HuH-7 (cell line): ENCODE results near the gene CLDN4.
A peak's percentile ranks its signal among the peaks of the same experiment; 100 is the strongest.
"Not testable (repeated sequence)": the region's sequence is repeated elsewhere in the genome, so short reads cannot be mapped to it uniquely, and the experiment has no call there.

Experiments used
- DNase-seq: peaks from one replicate; pipeline ENCODE4 v3.0.0; 2011; ENCODE audit warnings: low spot score

The CLDN4 gene, protein sequence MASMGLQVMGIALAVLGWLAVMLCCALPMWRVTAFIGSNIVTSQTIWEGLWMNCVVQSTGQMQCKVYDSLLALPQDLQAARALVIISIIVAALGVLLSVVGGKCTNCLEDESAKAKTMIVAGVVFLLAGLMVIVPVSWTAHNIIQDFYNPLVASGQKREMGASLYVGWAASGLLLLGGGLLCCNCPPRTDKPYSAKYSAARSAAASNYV

DNA sequence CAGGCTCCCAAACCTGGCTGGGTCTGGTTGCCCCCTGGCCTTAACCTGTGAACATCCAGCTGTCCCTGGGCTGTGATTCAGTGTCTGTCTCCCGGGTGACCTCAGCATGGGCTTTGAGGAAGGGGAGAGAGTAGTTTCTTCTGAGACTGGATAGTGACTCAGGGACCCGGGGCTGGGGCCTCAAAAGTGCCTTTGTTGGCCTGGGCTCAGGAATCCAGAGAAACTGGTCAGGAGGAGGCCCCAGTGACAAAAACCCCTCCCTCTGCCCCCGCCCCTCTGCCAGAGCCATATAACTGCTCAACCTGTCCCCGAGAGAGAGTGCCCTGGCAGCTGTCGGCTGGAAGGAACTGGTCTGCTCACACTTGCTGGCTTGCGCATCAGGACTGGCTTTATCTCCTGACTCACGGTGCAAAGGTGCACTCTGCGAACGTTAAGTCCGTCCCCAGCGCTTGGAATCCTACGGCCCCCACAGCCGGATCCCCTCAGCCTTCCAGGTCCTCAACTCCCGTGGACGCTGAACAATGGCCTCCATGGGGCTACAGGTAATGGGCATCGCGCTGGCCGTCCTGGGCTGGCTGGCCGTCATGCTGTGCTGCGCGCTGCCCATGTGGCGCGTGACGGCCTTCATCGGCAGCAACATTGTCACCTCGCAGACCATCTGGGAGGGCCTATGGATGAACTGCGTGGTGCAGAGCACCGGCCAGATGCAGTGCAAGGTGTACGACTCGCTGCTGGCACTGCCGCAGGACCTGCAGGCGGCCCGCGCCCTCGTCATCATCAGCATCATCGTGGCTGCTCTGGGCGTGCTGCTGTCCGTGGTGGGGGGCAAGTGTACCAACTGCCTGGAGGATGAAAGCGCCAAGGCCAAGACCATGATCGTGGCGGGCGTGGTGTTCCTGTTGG is at the start of gene CLDN4:
CLDN4 (plus strand) TSS at position 316 of the 903 bp plus-strand sequence; CDS start at position 522, 206 bp downstream.
- DNase-seq = no peak

DNA sequence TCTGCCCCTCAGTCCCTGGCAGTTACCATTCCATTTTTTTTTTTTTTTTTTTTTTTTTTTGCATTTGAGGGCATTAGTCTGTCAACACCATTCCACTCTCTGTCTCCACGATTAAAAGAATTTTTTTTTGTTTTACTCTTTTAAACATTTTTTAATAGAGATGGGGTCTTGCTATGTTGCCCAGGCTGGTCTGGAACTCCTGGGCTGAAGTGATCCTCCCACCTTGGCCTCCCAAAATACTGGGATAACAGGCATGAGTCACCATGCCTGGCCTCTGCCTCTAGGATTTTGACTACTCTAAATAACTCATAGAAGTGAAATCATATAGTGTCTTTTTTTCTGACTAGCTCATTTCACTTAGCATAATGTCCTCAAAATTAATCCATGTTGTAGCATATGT is 44.2 kb upstream of the CLDN4 start:
- DNase-seq = no peak

DNA sequence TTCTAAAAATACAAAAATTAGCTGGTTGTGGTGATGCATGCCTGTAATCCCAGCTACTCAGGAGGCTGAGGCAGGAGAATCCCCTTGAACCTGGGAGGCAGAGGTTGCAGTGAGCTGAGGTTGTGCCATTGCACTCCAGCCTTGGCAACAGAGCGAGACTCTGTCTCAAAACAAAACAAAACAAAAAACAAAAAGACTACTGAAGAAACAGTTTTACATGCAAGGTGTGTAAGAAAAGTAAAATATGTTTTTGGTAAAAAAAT is 43.1 kb upstream of the CLDN4 start:
- not testable (repeated sequence) for DNase-seq

DNA sequence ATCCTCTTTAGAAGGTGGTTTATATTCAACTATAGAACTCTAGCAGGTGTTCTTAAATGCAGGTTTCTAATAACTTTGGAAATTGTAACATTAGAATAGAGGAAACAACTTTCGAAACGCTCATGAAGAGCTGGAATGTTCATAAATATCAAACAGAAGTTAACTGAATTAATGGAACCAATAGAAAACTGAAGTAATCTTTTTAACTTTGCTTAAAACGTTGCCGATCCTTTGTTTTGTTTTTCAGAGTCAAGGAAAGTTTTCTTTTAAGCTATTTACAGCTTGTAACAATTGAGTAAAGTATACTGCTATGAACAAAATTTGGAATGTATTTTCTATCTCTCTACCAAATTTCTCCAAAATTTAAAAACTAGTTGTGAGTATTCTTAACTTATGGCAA is 41.7 kb upstream of the CLDN4 start:
- no peak for DNase-seq

DNA sequence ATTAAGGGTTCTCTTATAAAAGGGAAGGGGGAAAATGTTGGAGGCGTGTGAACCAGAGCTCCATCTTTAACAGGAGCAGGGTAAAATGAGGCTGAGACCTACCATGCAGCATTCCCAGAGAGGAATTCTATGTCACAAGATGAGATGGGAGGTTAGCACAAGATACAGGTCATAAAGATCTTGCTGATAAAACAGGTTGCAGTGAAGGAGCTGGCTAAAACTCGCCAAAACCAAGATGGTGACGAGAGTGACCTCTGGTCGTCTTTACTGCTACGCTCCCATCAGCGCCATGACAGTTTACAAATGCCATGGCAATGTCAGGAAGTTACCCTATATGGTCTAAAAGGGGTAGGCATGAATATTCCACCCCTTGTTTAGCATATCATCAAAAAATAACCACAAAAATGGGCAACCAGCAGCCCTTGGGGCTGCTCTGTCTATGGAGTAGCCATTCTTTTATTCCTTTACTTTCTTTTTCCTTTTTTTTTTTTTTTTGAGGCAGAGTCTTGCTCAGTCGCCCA is 39.6 kb upstream of the CLDN4 start:
- not testable (repeated sequence) for DNase-seq

DNA sequence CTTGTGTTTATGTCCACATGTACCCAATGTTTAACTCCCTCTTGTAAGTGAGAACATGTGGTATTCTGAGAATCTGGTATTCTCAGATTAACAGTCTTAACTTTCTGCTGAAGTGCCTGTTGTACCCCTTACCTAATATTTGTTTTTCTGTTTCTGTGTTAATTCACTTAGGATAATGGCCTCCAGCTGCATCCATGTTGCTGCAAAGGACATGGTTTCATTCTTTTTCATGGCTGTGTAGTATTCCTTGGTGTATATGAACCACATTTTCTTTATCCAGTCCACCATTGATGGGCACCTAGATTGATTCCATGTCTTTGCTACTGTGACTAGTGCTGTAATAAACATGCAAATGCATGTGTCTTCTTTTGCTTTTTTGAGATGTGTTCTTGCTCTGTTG is 35.6 kb upstream of the CLDN4 start:
- not testable (repeated sequence) for DNase-seq

DNA sequence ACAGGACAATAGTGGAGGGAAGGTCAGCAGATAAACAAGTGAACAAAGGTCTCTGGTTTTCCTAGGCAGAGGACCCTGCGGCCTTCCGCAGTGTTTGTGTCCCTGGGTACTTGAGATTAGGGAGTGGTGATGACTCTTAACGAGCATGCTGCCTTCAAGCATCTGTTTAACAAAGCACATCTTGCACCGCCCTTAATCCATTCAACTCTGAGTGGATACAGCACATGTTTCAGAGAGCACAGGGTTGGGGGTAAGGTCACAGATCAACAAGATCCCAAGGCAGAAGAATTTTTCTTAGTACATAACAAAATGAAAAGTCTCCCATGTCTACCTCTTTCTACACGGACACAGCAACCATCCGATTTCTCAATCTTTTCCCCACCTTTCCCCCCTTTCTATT is 34.1 kb upstream of the CLDN4 start:
- DNase-seq = not testable (repeated sequence)

DNA sequence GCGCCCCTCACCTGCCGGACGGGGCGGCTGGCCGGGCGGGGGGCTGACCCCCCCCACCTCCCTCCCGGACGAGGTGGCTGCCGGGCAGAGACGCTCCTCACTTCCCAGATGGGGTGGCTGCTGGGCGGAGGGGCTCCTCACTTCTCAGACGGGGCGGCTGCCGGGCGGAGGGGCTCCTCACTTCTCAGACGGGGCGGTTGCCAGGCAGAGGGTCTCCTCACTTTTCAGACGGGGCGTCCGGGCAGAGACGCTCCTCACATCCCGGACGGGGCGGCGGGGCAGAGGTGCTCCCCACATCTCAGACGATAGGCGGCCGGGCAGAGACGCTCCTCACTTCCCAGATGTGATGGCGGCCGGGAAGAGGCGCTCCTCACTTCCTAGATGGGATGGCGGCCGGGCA is 33.6 kb upstream of the CLDN4 start:
- not testable (repeated sequence) for DNase-seq

DNA sequence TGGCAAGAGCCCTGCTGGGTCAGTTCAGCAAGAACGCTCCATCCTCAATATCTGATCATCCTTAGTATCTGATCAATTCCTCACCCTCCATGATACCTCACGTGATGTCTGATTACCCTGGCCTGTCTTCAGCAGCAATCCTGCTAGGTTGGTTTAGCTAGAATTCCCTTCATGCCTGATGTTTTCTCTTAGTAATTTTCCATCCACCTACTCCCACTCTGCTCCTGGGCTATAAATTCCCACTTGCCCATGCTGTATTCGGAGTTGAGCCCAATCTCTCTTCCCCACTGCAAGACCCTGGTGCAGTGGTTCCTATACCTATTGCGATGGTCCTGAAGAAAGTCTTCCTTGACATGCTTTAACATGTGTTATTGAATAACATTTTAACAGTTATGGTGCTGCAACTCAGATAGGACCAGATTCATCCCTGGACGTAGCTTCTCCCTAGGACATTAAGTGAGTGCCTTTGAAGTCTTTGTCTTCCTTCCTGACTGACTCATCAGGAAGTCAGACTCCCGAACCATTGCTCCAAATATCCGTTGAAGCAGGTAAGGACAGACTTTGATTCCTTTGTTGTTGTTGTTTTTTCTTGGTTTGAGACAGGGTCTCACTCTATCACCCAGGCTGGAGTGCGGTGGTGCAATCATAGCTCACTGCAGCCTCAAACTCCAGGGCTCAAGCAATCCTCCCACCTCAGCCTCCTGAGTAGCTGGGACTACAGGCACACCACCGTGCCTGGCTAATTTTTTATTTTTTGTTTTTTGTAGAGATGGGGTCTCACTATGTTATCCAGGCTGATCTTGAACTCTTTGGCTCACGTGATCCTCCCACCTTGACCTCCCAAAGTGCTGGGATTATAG is 31.3 kb upstream of the CLDN4 start:
- DNase-seq = no peak

DNA sequence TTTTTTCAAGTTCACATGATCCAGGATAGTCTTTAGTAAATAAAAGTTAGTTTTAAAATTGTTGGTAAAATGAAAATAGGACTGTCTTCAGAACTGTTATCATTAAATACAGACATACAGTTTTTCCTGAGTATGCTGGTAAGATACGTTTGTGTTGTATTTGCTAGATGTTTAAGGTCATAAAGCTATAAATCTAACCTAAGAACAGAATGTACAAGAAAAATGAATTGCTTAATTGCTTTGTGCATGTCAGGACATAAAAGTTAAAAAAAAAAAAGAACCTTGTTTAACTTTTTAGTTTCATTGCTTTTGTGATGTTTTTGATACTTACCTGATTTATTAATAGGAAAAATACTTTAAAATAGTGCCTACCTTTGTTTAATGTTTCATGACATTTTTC is 29.2 kb upstream of the CLDN4 start:
- no peak for DNase-seq

DNA sequence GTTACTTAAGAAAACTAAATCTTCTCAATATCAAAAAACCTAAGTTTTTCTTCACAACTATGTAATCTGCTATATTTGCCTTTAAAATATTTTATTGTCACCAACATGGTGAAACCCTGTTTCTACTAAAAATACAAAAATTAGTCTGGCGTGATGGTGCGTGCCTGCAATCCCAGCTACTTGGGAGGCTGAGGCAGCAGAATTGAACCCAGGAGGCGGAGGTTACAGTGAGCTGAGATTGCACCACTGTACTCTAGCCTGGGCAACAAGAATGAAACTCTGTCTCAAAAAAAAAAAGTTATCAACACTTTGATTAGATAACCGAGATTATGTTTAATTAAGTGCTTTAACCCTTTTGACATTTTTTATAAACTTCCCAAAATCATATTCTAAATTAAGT is 28.3 kb upstream of the CLDN4 start:
- no peak for DNase-seq

DNA sequence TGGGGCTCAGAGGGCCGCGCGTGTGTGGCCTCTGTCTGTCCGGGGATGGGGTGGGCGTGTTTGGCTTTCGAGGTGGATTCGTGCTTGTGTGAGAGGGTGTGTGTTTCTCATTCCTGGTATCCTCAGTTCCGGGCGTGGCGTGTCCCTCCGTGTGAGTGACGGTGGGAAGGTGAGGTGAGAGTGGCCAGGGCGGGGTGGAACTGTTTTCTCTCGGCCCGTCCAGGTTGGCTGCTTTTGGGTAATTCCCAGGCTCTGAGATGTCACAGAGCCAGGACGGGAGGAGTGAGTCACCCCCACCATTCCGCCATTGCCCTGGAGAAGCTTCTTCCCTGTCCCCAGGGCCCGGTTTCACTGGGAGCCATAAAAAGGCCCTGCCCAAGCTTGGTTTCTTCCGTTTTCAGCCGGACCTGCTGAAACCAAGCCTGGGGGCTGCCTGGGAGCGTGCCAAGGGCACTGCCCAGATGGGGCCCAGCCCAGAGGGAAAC is 21.3 kb upstream of the CLDN4 start:
- no peak for DNase-seq

DNA sequence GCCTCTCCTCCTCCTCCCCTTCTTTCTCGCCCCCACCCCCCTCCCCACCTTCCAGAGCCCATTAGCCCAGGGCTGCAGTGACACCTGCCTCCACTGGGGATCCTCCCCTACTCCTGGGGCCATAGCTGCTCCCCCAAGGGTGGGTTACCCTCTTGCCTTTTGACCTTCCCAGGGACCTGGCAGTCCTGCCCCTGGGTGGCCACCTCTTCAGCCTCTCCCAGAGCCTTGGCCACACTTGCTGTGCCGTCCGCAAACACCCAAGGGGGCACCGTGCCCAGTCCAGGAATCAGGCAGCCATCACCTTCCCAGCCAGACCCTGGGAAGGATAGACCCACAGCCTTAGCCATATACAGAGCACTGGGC is 19.8 kb upstream of the CLDN4 start:
- no peak for DNase-seq

DNA sequence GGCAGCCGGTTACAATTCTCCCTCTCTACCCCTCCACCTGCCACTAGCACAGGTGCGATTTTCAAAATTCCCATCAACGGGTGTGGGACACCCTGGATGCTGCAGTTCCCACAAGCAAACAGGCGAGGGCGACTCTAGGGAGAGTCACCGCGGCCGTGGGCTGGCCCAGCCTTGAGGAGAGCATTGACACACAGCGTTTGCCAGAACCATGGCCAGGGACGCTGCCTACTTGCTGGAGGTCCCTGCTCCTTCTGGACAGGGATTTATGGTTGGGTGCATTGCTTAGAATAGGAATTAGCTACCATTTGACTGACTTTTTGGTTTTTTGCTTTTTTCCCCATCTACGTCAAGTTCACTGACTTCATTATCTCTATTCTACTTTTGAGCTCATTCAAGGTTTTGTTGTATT is 19.0 kb upstream of the CLDN4 start:
- DNase-seq = peak; percentile 80

DNA sequence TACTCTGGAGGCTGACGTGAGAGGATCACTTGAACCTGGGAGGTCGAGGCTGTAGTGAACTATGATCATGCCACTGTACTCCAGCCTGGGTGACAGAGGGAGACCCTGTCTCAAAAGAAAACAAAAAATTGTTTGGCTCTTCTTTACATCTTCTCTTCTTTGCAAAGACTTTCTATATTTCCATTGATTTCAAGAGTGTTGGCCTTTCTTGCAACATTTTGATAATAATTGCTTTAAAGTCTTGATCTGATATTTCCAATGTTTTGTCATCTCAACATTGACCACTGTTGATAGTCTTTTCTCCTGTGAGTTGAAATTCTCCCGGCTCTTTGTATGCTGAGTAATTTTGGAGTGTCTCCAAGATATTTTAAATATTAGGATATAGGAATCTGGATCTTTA is 17.8 kb upstream of the CLDN4 start:
- no peak for DNase-seq

DNA sequence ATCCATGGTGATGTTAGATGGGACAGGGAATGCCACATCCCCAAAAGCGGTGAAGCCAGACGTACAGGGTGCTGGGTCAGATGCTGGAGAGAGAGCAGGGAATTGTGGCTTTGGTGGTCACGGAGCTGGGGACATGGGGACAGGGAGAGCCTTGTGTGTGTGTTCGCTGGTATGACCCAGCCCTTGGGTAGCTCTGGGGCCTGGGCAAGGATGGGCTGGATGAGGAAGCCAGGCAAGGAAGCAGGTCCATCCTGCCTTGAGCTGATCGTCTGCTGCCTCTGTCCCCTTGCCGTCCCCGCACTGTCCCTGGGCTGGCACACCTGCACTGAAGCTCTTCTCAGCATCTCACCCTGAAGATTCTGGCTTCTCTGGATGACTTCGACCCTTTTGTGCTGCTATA is 15.4 kb upstream of the CLDN4 start:
- no peak for DNase-seq

DNA sequence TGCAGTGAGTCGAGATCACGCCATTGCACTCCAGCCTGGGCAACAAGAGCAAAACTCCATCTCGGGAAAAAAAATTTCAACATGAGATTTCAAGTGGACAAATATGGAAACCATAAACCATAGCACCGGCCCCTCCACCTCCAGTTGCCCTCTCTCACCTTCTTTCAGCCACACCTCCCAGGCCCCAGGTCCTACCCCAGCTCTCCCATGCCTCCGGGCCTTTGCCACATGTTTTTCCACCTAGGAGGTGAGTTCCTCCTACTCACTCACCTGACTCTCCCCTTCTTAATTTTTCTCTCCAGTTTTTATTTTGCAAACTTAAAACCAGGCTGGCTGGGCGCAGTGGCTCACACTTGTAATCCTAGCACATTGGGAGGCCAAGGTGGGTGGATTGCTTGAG is 13.7 kb upstream of the CLDN4 start:
- no peak for DNase-seq

DNA sequence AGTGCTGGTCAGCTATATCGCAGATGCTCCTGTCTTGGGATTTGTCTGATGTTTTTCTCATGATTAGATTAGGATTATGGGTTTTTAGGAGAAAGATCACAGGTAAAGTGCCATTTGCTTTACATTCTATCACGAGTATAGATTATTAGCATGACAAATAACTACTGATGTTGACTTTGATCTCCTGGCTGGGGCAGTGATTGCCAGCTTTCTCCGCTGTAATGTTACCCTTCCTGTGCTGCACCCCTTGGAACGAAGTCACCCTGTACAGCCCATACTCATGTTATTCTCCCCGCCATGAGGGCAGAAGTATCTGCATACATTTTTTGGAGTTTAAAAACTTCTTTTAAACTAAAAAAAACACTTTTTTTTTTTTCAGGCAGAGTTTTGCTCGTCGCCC is 10.8 kb upstream of the CLDN4 start:
- DNase-seq = no peak

DNA sequence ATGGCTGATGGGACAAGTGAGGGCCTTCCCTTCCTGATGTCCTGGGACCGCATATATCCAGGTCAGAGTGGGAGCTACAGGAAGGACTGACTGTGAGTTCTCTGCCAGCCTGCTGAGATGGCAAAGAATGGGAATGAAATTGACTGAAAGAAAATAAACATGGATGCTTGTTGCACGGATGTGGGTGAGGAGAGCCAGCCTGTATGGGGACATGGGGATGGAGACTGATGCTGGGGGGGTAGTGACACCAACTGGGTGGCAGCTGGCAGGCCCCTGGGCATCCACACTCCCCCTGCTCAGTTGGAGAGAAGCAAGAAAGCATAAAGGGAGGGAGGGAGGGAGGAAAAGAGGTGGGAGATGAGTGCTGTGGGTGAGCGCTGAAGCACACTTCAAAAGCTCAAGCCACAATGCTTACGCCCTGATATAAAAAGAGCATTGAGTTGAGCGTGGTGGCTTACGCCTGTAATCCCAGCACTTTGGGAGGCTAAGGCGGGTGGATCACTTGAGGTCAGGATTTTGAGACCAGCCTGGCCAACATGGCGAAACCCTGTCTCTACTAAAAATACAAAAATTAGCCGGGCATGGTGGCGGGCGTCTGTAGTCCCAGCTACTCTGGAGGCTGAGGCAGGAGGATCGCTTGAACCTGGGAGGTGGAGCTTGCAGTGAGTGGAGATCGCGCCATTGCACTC is 9.1 kb upstream of the CLDN4 start:
- not testable (repeated sequence) for DNase-seq

DNA sequence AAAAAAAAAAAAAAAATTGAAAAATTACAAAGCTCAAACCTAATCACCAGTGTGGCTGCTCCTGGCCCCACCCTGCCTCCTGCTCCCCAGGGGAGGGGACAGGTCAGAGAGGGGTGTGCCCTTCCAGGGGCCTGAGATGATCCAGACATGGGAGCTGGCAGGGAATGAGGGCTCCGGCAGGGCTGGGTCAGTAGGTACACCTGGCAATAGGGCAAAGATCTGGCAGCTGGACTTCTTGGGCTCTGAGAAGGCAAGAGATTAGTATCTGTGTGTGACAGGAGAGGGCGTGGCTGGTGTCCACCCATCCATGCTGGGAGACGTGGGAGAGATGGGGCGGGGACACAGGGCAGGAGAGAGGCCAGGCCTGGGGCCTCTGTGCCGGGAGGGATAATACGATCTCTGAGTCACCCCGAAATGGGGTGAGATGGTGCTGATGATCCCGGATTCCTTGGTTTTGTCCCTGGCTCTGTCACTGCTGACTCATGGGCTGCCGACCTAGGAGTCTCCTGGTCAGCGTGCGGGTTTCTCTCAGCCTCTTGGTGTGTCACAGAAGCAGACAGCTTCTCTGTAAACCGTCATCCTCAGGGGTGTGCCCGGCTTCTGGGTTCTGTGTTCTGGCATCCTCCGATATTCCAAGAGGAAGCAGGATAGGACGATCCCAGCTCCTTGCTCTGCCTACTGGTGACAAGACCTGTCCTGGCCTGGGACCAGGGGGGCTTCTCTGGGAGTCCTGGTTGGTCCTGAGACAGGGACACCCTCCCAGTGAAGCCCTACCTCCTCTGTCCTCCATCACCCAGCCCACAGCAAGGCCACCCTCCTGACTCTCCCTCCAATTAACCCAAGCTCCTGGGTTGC is 8.2 kb upstream of the CLDN4 start:
- DNase-seq = no peak

DNA sequence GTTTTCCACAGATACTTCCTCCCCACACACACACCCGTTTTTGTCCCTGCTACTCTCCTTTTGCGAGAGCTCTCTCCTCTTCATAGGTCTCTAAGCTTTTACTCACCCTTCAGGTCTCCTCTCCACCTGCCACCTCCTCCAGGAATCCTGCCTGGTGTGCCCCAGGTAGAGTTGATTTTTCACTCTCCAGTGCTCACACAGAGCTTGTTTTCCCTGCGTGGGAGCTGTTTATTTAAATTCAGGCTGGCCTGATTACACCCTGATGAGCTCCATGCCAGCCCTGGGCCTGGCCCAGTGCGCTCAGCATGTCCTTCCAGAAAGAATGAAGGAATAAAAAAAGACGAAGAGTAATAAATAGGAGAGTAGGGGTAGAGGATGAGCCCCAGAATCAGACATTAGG is 7.5 kb upstream of the CLDN4 start:
- DNase-seq = no peak
